COR-L47 (cell line): ENCODE data around the gene DMRTC2.

Experiments used
- DNase-seq: peaks from one replicate; lab custom pipeline; 2025; lab: John Stamatoyannopoulos, UW

Gene DMRTC2

DNA sequence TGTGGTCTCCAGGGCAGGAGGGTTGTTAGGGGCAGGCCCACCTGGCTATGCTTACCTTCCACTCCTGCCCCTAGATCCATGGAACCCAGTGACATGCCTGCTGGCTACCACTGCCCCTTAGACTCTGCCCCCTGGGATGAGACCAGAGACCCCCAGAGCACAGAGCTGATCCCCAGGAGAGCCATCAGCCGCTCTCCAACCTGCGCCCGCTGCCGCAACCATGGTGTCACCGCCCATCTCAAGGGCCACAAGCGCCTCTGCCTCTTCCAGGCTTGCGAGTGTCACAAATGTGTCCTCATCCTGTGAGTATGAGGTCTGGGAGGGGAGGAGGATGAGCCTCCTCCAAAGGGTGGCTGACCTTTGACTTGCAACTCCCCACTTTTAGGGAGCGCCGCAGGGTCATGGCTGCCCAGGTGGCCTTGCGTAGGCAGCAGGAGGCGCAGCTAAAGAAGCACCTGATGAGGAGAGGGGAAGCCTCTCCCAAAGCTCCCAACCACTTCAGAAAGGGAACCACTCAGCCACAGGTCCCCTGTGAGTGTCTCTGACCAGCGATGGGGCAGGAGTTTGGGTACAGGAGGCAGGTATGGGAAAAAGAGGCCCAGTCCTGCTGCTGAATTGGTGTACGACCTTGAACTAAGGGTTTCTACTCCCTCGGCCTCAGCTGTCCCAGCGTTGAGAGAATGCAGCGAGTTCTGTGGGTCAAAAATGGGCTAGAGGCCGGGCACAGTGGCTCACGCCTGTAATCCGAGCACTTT lies 2.7 kb downstream of the DMRTC2 start:
- DNase-seq: no peak

DNA sequence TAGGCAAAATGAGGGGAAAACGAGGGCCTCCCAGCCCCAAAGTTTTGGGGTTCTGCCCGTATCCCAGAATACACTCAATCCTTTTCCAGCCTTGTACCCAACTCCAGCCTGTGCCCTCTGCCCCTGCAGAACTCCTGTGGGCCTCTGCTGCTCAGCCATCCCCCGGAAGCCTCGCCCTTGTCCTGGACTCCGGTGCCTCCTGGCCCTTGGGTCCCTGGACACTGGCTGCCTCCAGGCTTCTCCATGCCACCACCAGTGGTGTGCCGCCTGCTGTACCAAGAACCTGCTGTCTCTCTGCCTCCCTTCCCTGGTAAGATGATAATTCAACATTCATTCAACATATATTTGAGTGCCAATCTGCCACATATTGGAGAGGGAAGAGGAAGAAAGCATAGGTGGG lies 3.8 kb downstream of the DMRTC2 start:
- no peak for DNase-seq

DNA sequence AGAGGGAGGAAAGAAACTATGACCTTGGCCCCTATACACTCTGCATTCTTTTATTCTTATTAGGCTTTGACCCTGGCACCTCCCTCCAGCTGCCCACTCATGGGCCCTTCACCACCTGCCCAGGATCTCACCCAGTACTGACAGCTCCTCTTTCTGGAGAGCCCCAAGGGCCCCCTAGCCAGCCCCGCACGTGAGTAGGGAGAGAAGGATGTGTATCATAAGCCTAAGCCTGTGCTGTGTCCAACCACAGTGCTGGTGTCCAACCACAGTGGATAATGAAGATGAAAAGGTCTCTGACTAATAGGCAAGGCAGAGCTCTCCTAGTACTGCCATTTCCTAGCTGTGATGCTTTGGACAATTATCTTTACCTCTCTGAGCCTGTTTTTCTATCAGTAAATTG lies 4.2 kb downstream of the DMRTC2 start:
- no peak for DNase-seq

DNA sequence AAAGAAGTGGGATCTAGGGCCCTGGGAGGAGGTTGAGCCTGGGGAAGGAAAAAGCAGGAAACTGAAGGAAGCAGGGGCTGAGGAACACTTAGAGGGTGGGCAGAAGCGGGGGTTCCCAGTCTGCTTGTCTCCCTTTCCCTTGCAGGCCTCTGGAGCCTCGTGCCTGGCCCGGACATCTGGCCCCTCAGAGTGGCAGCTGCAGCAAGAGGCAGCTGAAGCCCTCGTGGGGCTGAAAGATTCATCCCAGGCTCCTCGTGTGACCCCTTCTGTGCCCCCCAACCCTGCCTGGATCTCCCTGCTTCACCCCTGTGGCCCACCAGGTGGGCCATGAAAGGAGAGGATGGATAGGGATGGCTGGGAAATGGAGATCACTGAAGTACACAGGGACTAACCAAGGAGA lies 5.5 kb downstream of the DMRTC2 start:
- no peak for DNase-seq

DNA sequence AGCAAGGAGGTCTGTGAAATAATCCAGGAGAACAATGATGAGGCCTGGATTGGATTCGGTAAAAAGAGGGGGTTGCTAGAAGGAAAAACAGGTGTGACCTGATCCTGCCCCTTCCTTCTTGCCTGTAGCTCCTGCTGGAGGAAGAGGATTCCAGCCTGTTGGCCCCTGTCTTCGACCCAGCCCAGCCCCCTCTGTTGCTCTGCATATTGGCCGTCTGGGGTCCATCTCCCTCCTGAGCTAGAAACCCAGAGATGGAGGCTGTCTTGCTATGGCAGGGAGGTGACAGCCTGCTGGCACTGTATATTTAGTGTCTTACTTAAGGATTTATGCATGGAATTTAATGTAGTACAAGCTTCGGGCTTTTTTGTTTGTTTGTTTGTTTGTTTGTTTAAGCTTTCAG lies 6.6 kb downstream of the DMRTC2 start:
- DNase-seq: no peak

DNA sequence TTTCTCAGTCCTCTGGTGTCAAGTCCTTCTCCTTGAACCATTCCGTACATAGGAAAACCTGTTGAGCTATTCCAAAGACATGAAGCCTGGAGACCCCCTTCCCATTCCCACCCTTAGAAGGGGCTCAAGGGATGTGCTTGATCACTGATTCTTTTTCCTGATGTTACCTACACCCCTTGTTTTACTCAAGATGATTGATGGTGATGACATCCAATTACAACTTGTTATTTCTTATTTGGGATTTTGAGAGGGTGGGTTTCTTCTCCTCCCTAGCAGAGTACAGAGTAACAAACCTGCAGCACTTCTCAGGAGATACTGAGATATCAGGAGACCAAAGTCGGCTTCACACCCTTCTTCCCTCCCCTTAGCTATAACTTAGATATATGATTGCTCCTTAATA lies 8.5 kb downstream of the DMRTC2 start:
- DNase-seq: no peak

DNA sequence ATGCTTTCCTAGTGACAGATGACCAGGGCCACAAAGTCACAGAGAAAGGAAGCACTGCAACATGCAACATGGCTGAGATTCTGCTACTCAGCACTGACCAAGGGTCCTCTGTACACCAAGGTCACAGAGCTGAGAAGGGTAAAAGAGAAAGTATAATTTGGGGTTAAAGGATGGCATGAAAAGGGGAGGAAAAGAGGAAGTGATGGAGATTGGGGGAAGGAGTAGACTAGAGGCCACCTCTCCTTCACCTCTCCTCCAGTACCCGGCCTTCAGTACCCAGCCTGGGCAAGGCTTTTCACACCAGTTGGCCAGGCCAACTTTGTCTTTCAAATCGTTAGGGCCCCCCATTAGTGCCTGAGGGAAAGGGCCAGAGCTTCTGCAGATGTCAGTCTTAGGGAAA lies 8.9 kb downstream of the DMRTC2 start:
- DNase-seq: no peak

DNA sequence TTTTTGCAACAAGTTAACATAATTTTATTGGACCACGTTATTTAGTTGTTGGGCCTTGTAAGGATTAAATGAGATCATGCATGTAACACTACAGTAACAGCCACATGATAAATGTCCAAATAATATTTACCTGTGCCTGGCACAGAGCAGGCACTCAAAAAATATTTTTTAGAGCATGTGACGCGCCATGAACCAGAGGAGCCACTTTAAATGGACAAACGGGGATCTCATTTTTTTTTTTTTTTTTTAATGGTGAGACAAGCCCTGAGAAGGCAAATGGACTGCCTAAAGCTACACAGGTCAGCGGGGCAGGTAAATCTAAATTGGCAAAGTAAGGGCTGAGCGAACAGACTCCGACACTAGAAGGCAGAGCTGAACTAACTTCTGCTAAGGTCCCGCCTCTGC lies 14.4 kb downstream of the DMRTC2 start:
- DNase-seq: no peak

DNA sequence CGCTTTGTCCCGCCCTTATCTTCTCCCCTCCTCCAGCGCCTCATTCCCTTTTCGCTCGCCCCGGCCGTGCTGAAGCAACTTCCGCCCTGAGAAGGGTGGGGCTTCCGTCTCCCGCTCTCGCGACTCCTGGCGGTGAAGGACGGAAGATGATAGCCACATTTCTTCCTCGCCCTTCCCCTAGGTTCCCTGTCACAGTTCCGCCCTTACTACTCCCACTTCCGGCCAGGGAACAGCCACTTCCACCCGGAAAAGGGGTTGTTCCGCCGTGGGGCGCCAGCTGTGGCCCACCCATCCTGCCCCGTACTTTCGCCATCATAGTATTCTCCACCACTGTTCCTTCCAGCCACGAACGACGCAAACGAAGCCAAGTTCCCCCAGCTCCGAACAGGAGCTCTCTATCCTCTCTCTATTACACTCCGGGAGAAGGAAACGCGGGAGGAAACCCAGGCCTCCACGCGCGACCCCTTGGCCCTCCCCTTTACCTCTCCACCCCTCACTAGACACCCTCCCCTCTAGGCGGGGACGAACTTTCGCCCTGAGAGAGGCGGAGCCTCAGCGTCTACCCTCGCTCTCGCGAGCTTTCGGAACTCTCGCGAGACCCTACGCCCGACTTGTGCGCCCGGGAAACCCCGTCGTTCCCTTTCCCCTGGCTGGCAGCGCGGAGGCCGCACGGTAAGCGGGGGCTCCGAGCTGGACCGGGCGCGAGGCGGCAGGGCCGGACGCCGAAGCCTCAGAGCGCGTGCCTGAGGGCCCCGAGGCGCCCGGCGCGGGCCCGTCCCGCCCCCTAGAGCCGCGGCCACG lies 15.0 kb downstream of the DMRTC2 start, which contains the start of gene RPS19:
RPS19 (plus strand) TSS at position 638 of the 801 bp plus-strand sequence. CDS start 520 bp downstream, outside the sequence.
- DNase-seq: peak; percentile 97

DNA sequence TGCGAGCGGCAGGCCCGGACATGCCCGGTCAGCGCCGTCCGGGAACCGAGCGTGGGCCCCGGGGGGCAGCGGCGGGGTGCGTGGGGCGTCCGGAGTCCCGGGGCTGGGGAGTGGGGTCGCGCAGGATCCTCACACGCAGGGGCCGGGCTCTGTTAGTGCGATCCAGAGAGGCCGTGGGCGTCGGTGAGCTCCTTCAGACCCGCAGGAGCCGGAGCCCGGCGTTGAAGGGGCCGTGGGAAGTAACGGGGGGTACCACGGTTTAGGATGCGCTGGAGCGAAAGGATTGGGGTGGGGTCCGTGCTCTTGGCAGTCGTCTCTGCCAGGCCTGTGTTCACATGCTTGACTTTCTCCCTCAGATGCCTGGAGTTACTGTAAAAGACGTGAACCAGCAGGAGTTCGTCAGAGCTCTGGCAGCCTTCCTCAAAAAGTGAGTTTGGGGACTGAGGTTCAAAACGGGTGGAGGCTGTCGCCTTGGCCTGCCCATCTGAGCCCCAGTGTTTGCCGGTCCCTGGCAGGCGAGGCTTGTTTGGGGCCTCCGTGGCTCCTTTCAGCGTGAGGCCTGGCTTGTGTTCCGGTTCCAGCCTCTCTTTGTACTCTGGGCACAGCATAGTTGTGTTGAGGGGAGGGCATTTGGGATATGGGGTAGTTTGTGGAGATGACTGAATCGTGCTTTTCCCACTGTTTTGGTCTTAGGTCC lies 15.7 kb downstream of the DMRTC2 start:
- no peak for DNase-seq

DNA sequence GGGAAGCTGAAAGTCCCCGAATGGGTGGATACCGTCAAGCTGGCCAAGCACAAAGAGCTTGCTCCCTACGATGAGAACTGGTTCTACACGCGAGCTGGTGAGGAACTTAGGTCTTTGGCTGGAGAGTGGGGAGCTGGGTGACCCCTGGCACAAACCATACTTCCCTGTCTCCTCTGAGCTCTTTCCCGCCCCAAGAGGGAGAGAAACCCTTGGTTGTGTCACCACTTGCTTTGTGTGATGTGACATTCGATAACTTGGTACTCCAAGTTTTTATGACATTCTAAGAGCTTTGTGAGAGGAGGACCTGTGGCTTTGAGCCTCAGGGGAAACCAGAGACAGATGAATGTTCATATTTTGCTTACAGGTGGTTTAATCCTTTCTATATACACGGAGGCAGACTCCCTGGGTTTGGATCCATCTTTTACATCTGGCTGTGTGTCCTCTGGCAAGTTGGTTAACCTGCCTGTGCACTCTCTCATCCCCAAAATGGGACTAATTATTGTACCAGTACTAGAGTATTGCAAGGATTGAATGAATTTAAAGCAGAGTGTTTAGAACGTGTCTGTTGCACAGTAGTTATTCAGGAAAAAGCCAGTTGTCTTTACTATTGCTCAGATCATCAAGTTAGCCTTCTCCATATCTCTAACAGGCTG lies 16.4 kb downstream of the DMRTC2 start:
- DNase-seq: no peak

DNA sequence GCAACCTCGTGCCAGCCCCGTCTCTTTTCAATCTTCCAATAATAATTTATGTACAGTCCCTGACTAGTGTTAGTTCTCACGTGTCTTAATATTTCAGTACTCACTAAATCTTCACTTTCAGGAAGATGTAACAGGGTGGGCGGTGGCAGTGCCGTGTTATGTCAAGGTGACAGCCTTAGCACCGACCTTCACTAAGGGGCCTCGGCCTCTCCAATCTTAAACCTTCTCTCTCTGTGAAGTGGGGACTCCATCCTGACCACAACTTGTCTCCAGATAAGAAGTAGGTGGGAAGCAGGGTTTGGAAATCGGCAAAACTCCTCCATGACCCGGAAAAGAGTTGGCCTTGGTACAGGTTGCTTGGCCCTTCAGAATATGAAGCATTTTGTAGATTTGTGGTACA lies 17.0 kb downstream of the DMRTC2 start:
- no peak for DNase-seq

DNA sequence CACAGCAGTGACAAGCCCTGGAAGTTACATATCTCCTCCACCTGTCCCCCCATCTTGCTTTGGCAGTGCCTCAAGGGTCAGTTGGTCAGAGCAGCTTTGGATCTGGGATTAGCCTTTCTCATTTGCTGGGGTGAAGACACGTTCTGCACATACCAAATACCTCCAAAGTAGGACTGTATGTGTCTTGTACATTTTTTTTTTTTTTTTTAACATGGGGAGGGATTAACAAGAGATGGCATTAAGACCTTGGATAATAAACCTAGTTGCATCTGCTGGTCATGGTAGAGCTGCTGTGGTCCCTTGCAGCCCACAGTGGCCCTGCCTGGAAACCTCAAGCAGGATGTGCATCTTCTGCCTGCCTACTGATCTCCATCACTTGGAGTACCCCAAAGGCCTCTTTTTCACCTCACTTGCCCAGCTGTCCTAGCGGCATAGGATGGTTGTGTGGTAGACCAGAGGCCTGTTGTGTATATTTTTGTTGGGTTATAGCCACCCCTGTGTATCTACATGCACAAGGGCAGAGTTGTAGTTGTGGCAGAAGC lies 17.7 kb downstream of the DMRTC2 start:
- no peak for DNase-seq

DNA sequence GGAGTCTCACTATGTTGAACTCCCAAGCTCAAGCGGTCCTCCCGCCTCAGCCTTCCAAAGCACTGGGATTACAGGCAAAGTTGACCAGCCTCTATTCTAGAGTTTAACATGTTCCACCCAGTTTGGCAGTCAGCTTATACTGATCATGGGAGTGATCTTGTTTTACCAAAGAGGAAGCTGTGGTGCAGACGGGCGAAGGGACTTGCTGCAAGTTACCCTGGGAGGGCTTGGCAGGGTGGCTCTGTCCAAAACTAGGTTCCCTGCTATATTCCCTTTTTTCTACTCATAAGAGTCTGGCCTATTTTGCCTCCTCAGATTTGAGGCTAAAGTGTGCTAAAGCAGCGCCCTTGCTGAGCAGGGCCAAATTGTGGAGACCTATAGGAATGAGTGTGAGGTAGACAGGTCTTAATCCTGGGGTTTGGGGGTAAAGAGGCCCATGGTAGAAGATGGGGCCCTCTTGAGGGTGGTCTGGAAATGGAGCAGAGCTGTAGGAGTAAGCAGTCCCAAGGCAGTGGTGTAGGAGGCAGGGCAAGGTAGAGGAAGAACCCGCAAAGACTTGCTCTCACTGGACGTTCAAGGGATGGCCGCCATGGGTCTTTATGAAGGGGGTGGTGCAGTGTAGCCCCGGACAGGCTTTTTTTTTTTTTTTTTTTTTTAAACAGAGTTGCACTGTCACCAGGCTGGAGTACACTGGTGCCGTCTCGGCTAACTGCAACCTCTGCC lies 18.5 kb downstream of the DMRTC2 start:
- DNase-seq: no peak

DNA sequence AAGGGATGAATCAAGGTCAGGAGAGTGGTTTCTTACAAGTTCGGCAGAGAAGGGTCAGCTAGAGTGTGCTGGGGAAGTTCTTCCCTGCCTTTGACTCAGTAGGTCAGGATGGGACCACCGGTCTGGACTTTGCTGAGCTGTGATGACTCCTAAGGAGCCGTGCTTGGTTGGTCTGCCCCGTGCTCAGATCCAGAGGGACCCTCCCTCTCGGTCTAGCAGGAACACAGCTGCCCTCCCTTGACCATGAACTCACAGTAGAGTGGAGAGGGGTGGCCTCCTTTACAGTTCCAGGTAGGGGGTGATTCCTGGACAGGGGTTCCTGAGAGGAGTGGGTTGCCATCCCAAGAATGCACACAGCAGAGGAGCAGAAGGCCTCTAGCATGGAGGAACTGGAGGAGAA lies 19.5 kb downstream of the DMRTC2 start:
- no peak for DNase-seq

DNA sequence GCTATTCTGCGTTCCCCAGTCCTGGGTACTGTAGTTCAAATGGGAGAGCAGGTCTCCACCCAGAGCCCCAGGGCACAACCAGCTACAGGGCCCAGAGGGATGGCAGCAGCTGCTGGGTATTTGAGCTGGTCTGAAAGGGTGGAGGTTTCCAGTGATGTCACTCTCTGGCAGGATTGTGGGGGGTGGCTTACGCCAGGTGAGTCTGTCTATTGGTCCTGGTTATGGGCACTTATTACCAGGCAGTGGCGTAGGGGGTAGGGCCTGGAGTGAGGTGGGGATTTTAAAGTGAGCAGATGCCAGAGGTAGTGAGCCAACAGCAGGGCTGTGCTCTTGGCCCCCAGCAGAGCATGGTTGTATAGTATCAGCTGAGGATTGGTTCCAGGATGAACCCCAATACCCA lies 21.4 kb downstream of the DMRTC2 start:
- DNase-seq: no peak

DNA sequence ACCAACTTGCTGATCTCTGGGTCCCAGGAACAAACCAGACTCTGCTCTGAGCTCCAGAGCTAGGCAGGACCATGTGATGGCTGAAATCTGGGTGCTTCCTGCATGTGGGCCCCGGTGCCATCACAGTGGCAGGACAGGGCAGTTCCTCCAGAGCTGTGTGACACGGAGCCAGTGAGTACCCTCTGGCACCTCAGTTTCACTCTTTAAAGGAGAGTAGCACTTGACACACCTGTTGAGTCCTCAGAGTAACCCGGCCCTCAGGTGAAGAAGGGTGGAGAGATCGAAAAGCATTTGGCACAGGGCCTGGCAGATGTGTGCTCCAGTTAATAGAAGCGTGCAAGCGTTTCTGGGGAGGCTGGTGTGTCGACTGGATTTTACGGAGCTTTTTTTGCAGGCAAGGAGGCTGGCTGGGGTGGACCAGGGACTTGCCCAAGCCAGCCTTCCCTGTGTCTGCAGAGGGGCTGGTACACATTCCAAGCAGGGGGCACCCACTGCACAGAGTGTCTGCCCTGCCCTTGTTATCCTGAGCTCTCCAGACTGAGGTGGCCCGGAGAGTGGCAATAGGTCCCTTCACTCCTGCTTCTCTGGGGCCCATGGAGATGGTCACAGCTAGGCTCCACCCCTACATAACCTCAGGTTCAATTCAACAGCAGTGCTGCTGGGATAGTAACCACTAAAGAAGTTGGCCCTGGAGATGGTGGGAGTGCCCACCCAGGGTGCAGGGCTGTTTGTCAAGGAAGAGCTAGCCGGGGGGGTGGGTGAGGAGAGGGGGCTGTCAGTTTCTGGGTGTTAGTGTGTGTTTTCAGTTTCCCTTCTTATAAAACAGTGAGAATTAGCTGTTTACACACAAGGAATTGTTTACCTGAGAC lies 23.5 kb downstream of the DMRTC2 start:
- DNase-seq: no peak

DNA sequence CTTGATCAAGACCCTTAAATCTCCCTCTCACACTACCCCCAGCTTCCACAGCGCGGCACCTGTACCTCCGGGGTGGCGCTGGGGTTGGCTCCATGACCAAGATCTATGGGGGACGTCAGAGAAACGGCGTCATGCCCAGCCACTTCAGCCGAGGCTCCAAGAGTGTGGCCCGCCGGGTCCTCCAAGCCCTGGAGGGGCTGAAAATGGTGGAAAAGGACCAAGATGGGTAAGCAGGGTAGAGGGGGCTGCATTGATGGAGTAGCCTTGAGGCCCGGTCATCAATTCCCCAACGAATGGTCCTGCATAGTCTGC lies 24.1 kb downstream of the DMRTC2 start:
- no peak for DNase-seq

DNA sequence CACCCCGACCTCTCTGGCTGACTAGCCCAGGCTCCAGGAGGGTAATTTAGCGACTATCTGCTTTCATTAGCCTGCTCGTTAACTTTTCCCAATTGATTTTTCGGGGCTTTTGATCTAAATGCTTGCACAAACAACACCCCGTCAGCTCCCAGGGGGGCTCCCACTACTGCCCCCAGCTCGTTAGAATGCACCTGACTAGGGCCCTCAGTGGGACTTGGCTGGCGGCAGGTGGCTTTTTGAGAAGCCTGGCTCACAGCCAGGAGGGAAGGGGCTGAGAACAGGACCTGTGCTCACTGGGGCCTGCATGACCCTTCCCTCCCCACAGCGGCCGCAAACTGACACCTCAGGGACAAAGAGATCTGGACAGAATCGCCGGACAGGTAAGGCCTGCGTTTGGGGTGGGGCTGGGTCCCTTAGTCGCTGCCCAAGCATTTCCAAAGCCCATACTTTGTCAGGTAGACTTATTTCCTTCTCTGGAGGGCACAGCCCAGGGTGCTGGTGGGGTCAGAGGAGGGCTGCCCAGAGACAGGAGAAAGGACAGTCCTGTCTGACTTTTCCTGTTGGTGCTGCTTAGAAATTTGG lies 24.6 kb downstream of the DMRTC2 start:
- peak; percentile 44 for DNase-seq

DNA sequence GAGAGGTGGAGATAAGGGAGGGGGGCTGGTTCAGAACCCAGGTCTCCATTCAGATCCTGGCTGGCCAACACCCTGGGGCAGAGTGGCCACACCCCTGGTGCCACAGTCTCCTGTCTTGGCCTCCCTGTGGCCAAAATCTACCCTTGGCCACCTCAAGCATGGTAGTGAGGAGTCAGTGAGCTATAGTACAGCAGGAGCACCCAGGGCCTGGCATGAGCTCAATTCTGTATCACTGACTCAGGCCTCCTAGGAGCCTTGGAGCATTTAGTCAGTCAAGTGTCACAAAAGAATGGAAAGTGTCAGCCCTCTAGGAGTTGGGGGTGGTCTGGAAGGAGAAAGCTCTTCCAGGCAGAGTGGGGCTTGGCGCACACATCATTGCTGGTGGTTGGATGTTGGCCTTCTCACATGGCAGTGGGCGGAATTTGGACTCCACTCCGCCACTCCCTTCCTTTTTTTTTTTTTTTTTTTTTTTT lies 25.6 kb downstream of the DMRTC2 start:
- no peak for DNase-seq
